H9 (cell line): Measurements from ENCODE around the gene CD2AP. TPM values are rescaled to one million over a fixed set of nuclear protein-coding genes. Genes with fewer than 3 reads are reported as not detected.
A peak's percentile ranks its signal among the peaks of the same experiment; 100 is the strongest.

Experiments used
- DNase-seq: peaks from one replicate; pipeline ENCODE4 v3.0.0-alpha.2; 2017
- H2AFZ ChIP-seq: one replicate; pipeline ENCODE4 v1.6.1; 2013; ENCODE audit warnings: mild to moderate bottlenecking, low read length, control low read depth, moderate library complexity
- H2AK5ac ChIP-seq: 2 replicates; pipeline ENCODE4 v1.6.1; 2013; ENCODE audit warnings: low read length, control low read depth, mixed read lengths; ENCODE audit not compliant: insufficient read length
- H2BK120ac ChIP-seq: one replicate; pipeline ENCODE4 v1.6.1; 2013; ENCODE audit warnings: low read depth, mild to moderate bottlenecking, low read length, control low read depth, inconsistent platforms; ENCODE audit not compliant: poor library complexity, severe bottlenecking
- H2BK12ac ChIP-seq: 2 replicates; pipeline ENCODE4 v1.6.1; 2013; ENCODE audit warnings: low read length, control low read depth, mixed read lengths, low read depth; ENCODE audit not compliant: insufficient read length
- H2BK15ac ChIP-seq: 2 replicates; pipeline ENCODE4 v1.6.1; 2013; ENCODE audit warnings: low read depth, low read length, control low read depth
- H2BK20ac ChIP-seq: one replicate; pipeline ENCODE4 v1.6.1; 2013; ENCODE audit warnings: low read depth, mild to moderate bottlenecking, low read length, control low read depth, inconsistent platforms; ENCODE audit not compliant: poor library complexity, severe bottlenecking
- H2BK5ac ChIP-seq: 2 replicates; pipeline ENCODE4 v1.6.1; 2013; ENCODE audit warnings: low read length, control low read depth, mixed read lengths; ENCODE audit not compliant: insufficient read length
- H3K14ac ChIP-seq: 2 replicates; pipeline ENCODE4 v1.6.1; 2013; ENCODE audit warnings: low read length, control low read depth; ENCODE audit not compliant: insufficient read depth
- H3K18ac ChIP-seq: 2 replicates; pipeline ENCODE4 v1.6.1; 2013; ENCODE audit warnings: low read depth, mild to moderate bottlenecking, mixed read lengths, low read length, control low read depth; ENCODE audit not compliant: insufficient read length
- H3K23ac ChIP-seq: 2 replicates; pipeline ENCODE4 v1.6.1; 2013; ENCODE audit warnings: low read length, control low read depth, mixed read lengths, low read depth; ENCODE audit not compliant: insufficient read length
- H3K23me2 ChIP-seq: 2 replicates; pipeline ENCODE4 v1.6.1; 2013; ENCODE audit warnings: low read depth, mild to moderate bottlenecking, mixed read lengths, low read length, control low read depth; ENCODE audit not compliant: insufficient read length, poor library complexity, severe bottlenecking
- H3K27ac ChIP-seq: 2 replicates; pipeline ENCODE4 v1.5.1; 2013; ENCODE audit warnings: low read length, control low read depth, mixed read lengths, low read depth; ENCODE audit not compliant: insufficient read length
- H3K27me3 ChIP-seq: 2 replicates; pipeline ENCODE4 v1.6.1; 2013; ENCODE audit warnings: low read length, control low read depth, inconsistent platforms; ENCODE audit not compliant: insufficient read depth
- H3K4ac ChIP-seq: 2 replicates; pipeline ENCODE4 v1.6.1; 2013; ENCODE audit warnings: low read depth, mild to moderate bottlenecking, control low read depth, inconsistent platforms, low read length, moderate library complexity
- H3K4me1 ChIP-seq: 2 replicates; pipeline ENCODE4 v1.6.1; 2013; ENCODE audit warnings: low read length, control low read depth, inconsistent platforms; ENCODE audit not compliant: insufficient read depth
- H3K4me2 ChIP-seq: 2 replicates; pipeline ENCODE4 v1.6.1; 2013; ENCODE audit warnings: low read length, control low read depth, mixed read lengths; ENCODE audit not compliant: insufficient read length, insufficient read depth
- H3K56ac ChIP-seq: 2 replicates; pipeline ENCODE4 v1.6.1; 2013; ENCODE audit warnings: low read depth, mild to moderate bottlenecking, mixed read lengths, low read length, control low read depth; ENCODE audit not compliant: insufficient read length
- H3K79me1 ChIP-seq: 2 replicates; pipeline ENCODE4 v1.6.1; 2013; ENCODE audit warnings: low read depth, mild to moderate bottlenecking, moderate library complexity, low read length, control low read depth, inconsistent platforms; ENCODE audit not compliant: insufficient read depth, poor library complexity, severe bottlenecking
- H3K79me2 ChIP-seq: 2 replicates; pipeline ENCODE4 v1.6.1; 2013; ENCODE audit warnings: low read length, control low read depth, inconsistent platforms; ENCODE audit not compliant: insufficient read depth
- H3K9ac ChIP-seq: 2 replicates; pipeline ENCODE4 v1.6.1; 2013; ENCODE audit warnings: low read length, control low read depth, mixed read lengths; ENCODE audit not compliant: insufficient read length; ENCODE audit errors: extremely low read depth
- H3K9me3 ChIP-seq: one replicate; pipeline ENCODE4 v1.6.1; 2013; ENCODE audit warnings: low read depth, low read length, inconsistent platforms; ENCODE audit not compliant: control insufficient read depth
- H3T11ph ChIP-seq: one replicate; pipeline ENCODE4 v1.6.1; 2013; ENCODE audit warnings: mild to moderate bottlenecking, low read length, control low read depth, inconsistent platforms
- H4K20me1 ChIP-seq: one replicate; pipeline ENCODE4 v1.6.1; 2013; ENCODE audit not compliant: control insufficient read depth, insufficient read length, insufficient read depth
- H4K5ac ChIP-seq: 2 replicates; pipeline ENCODE4 v1.6.1; 2013; ENCODE audit warnings: low read depth, mild to moderate bottlenecking, mixed read lengths, low read length, control low read depth; ENCODE audit not compliant: insufficient read length
- H4K8ac ChIP-seq: replicated peaks from 2 replicates; pipeline ENCODE4 v1.6.1; 2013; ENCODE audit warnings: low read length, control low read depth, mixed read lengths, low read depth; ENCODE audit not compliant: insufficient read length
- H4K91ac ChIP-seq: 2 replicates; pipeline ENCODE4 v1.6.1; 2013; ENCODE audit warnings: low read depth, mild to moderate bottlenecking, moderate library complexity, mixed read lengths, low read length, control low read depth; ENCODE audit not compliant: insufficient read length
- H3K27ac Mint-ChIP-seq, 3 experiments: 2 replicates in 2 of 3; 3 replicates in 1 of 3; pipeline ENCODE4 v1.8.0; 2020 to 2021; ENCODE audit warnings: mixed read lengths in 3 of 3, mild to moderate bottlenecking in 1 of 3, moderate library complexity in 1 of 3
- H3K27me3 Mint-ChIP-seq: 2 replicates; pipeline ENCODE4 v1.8.0; 2021; ENCODE audit warnings: low read depth, mild to moderate bottlenecking, moderate library complexity, mixed read lengths
- H3K36me3 Mint-ChIP-seq, 3 experiments: 2 replicates in 2 of 3; 3 replicates in 1 of 3; pipeline ENCODE4 v1.8.0; 2020 to 2021; ENCODE audit warnings: low read depth in 3 of 3, mixed read lengths in 3 of 3; ENCODE audit not compliant: insufficient read depth in 1 of 3
- H3K4me1 Mint-ChIP-seq, 2 experiments: 2 replicates each; pipeline ENCODE4 v1.8.0; 2020; ENCODE audit warnings: mixed read lengths in 2 of 2
- H3K4me3 Mint-ChIP-seq, 2 experiments: 2 replicates in 1 of 2; 3 replicates in 1 of 2; pipeline ENCODE4 v1.8.0; 2020 to 2021; ENCODE audit warnings: mild to moderate bottlenecking in 2 of 2, mixed read lengths in 2 of 2, moderate library complexity in 1 of 2
- H3K9me3 Mint-ChIP-seq, 2 experiments: 2 replicates in 1 of 2; 3 replicates in 1 of 2; pipeline ENCODE4 v1.8.0; 2020; ENCODE audit warnings: mild to moderate bottlenecking in 2 of 2, mixed read lengths in 2 of 2, moderate library complexity in 1 of 2
- CTCF ChIP-seq: fragments of 200-600 bp; sonication (generic); conservative IDR thresholded peaks from 3 replicates; pipeline ENCODE4 v1.8.0; 2021; ENCODE audit warnings: antibody characterized with exemption, mild to moderate bottlenecking
- WGBS: extraction: QIAGEN DNeasy Blood & Tissue Kit; methylation state at CpG from one replicate; pipeline ENCODE4 v1.1.7; 2013; ENCODE audit warnings: missing lambda C conversion rate, low lambda C conversion rate, mixed read lengths; ENCODE audit not compliant: insufficient read length; ENCODE audit errors: extremely low coverage; 5-methylcytosine and 5-hydroxymethylcytosine counted together
- total RNA-seq: library from RNA; stranded (reverse); gene quantifications from 2 replicates; pipeline ENCODE4 v1.2.1, GENCODE V29; 2021

CD2AP gene
- total RNA-seq, 1 experiment from 2014 or later: 50.1 TPM

GRCh38 chr6:47535316-47536225 lies 58.0 kb downstream of the CD2AP start:
- no peak overlapping the region for H3K27ac ChIP-seq
- no peak overlapping the region for H4K8ac ChIP-seq
- TF ChIP-seq CTCF: no peak
- no peak overlapping the region for H2BK5ac ChIP-seq
- Mint-ChIP-seq H3K27ac (peak overlapping the region in 1 of 3 experiments; percentile 73; a peak in 1 of 7 replicates), H3K27me3 (no peaks in the 10 kb centered on the region), H3K4me1 (no peaks in the 10 kb centered on the region), H3K36me3 (peaks cover 10 to 29% (median 24%) of the 10 kb centered on the region in 3 experiments; a peak in 6 of 7 replicates), H3K9me3 (no peaks in the 10 kb centered on the region), H3K4me3 (no peak overlapping the region)
- no peak overlapping the region for H3K14ac ChIP-seq
- no peak overlapping the region for H3K4me2 ChIP-seq
- no peak for DNase-seq
- no peak overlapping the region for H2BK12ac ChIP-seq
- H3T11ph ChIP-seq: no peak overlapping the region
- no peak overlapping the region for H2BK120ac ChIP-seq
- no peaks in the 10 kb centered on the region for H3K23me2 ChIP-seq
- no peak overlapping the region for H3K18ac ChIP-seq
- no peaks in the 10 kb centered on the region for H3K9me3 ChIP-seq
- no peak overlapping the region for H3K9ac ChIP-seq
- H3K23ac ChIP-seq: no peak overlapping the region
- no peak overlapping the region for H3K56ac ChIP-seq
- no peak overlapping the region for H2AK5ac ChIP-seq
- no peak overlapping the region for H3K4ac ChIP-seq
- H3K4me1 ChIP-seq: no peaks in the 10 kb centered on the region; the same call in 1 of the 2 replicates
- no peak overlapping the region for H4K5ac ChIP-seq
- no peak overlapping the region for H2BK20ac ChIP-seq
- H4K91ac ChIP-seq: no peak overlapping the region
- H3K79me1 ChIP-seq: peaks cover 2% of the 10 kb centered on the region
- H2AFZ ChIP-seq: no peak overlapping the region
- H4K20me1 ChIP-seq: no peaks in the 10 kb centered on the region
- no peaks in the 10 kb centered on the region for H3K27me3 ChIP-seq
- no peaks in the 10 kb centered on the region; the same call in 1 of the 2 replicates for H3K79me2 ChIP-seq
- no peak overlapping the region for H2BK15ac ChIP-seq
- WGBS: no CpG with 5 or more reads among the region's 2 CpGs
